Tibial nerve (tissue), 4 donors: Measurements from ENCODE around the gene LZTS3.

ENCODE experiments used
- CTCF ChIP-seq, 5 experiments: fragments of 200-600 bp in 3 of 5; fragments of 450-650 bp in 2 of 5; sonication (generic) in 3 of 5; IDR thresholded peaks; one replicate each; pipeline ENCODE4 v1.5.1; 2016 to 2019; ENCODE audit warnings: antibody characterized with exemption in 5 of 5, mild to moderate bottlenecking in 3 of 5, moderate library complexity in 2 of 5
- EP300 ChIP-seq, 2 donors: sonication (generic); formaldehyde crosslinking; IDR thresholded peaks; one replicate each; pipeline ENCODE4 v1.6.1; 2017; ENCODE audit warnings: antibody characterized with exemption in 2 of 2, mild to moderate bottlenecking in 1 of 2
- POLR2A ChIP-seq, 2 donors: fragments of 450-650 bp; IDR thresholded peaks; one replicate each; pipeline ENCODE4 v1.6.1; 2017; ENCODE audit warnings: antibody characterized with exemption in 2 of 2, mild to moderate bottlenecking in 2 of 2, moderate library complexity in 2 of 2

- TF ChIP-seq CTCF (IDR thresholded peaks at IDR 0.05) (no peak), POLR2A (IDR thresholded peaks at IDR 0.05) (no peak), EP300 (IDR thresholded peaks at IDR 0.05) (no peak)
Observed at GRCh38 chr20:3156811-3157619, 16.3 kb downstream of the LZTS3 start.
